GM12878 (cell line): Measurements from ENCODE around the gene PLXND1. TPM values are rescaled to one million over a fixed set of nuclear protein-coding genes. Genes with fewer than 3 reads are reported as not detected.

Source experiments
- ATAC-seq: fragments of 200-7000 bp; cut with Tn5 transposase; 3 replicates; pipeline ENCODE4 v1.9.1; 2020; ENCODE audit warnings: mild to moderate bottlenecking, moderate library complexity
- BruUV-seq: library from RNA; stranded (reverse); fragments of 400-500 nt; replicated peaks from 2 replicates; lab custom pipeline; 2021; lab: Mats Ljungman, UMichigan
- CTCF ChIA-PET: fragments of 300-600 bp; sonication (Branson Sonifier 250); formaldehyde crosslinking; extraction: SDS; loops from one replicate; lab custom pipeline; 2021; ENCODE audit warnings: inconsistent platforms; lab: Yijun Ruan, JAX
- POLR2A ChIA-PET: fragments of 350-600 bp; formaldehyde crosslinking; extraction: SDS; loops from one replicate; lab custom pipeline; 2021; ENCODE audit warnings: inconsistent platforms; lab: Charles Lee
- RAD21 ChIA-PET: fragments of 300-600 bp; sonication (Branson Sonifier 250); formaldehyde crosslinking; loops from one replicate; lab custom pipeline; 2023; ENCODE audit warnings: antibody characterized with exemption; ENCODE audit not compliant: unreplicated experiment; lab: Charles Lee
- SMC1A ChIA-PET: fragments of 300-600 bp; sonication (Branson Sonifier 250); formaldehyde crosslinking; loops from one replicate; lab custom pipeline; 2023; ENCODE audit not compliant: unreplicated experiment, uncharacterized antibody; lab: Charles Lee
- DNase-seq: peaks from one replicate; pipeline ENCODE4 v3.0.0-alpha.2; 2011; ENCODE audit warnings: low read depth, low spot score
- FAIRE-seq: peaks from 3 replicates; lab custom pipeline; 2011; peaks lifted over from hg19 to GRCh38; lab: Jason Lieb, UNC
- H2AFZ ChIP-seq: 2 replicates; pipeline ENCODE4 v1.6.0; 2011; ENCODE audit warnings: low read depth, low read length, control low read depth; ENCODE audit not compliant: control insufficient read depth
- H3K27ac ChIP-seq: 2 replicates; pipeline ENCODE4 v1.5.1; 2011; ENCODE audit warnings: control low read depth; ENCODE audit not compliant: control insufficient read depth, insufficient read depth
- H3K27me3 ChIP-seq, 2 experiments: replicated peaks in 1 of 2; 2 replicates each; pipeline versions ENCODE4 v1.6.0 to v1.6.1; 2011; ENCODE audit warnings: low read length in 1 of 2; ENCODE audit not compliant: control insufficient read depth in 2 of 2, insufficient read depth in 2 of 2
- H3K36me3 ChIP-seq, 2 experiments: 2 replicates each; pipeline ENCODE4 v1.5.1; 2011; ENCODE audit warnings: low read length in 1 of 2; ENCODE audit not compliant: control insufficient read depth in 2 of 2, insufficient read depth in 2 of 2
- H3K4me1 ChIP-seq: 2 replicates; pipeline ENCODE4 v1.6.1; 2011; ENCODE audit warnings: mild to moderate bottlenecking, low read length, moderate library complexity, mixed read lengths; ENCODE audit not compliant: control insufficient read depth, insufficient read depth
- H3K4me2 ChIP-seq: 2 replicates; pipeline ENCODE4 v1.6.0; 2011; ENCODE audit warnings: control low read depth; ENCODE audit not compliant: control insufficient read depth, insufficient read depth
- H3K4me3 ChIP-seq: fragments of 200-600 bp; sonication (generic); 2 replicates; pipeline ENCODE4 v1.5.1; 2016
- H3K79me2 ChIP-seq: 2 replicates; pipeline ENCODE4 v1.6.0; 2011; ENCODE audit warnings: low read length; ENCODE audit not compliant: control insufficient read depth, insufficient read depth
- H3K9ac ChIP-seq: 2 replicates; pipeline ENCODE4 v1.8.0; 2011; ENCODE audit warnings: low read length, control low read depth, mixed read lengths; ENCODE audit not compliant: control insufficient read depth, insufficient read depth
- H3K9me3 ChIP-seq: replicated peaks from 3 replicates; pipeline ENCODE4 v1.5.1; 2011; ENCODE audit warnings: mild to moderate bottlenecking, low read length; ENCODE audit not compliant: control insufficient read depth, insufficient read depth
- H4K20me1 ChIP-seq: 2 replicates; pipeline ENCODE4 v1.6.0; 2011; ENCODE audit not compliant: control insufficient read depth, insufficient read depth
- BCLAF1 ChIP-seq: fragments of 450-650 bp; IDR thresholded peaks from 2 replicates; pipeline ENCODE4 v1.6.1; 2017; ENCODE audit warnings: antibody characterized with exemption, mild to moderate bottlenecking, moderate library complexity
- CHD4 ChIP-seq: fragments of 200-600 bp; sonication (generic); IDR thresholded peaks from 2 replicates; pipeline ENCODE4 v1.6.1; 2016; ENCODE audit warnings: mild to moderate bottlenecking
- EP300 ChIP-seq, 2 experiments: fragments of 150-350 bp in 1 of 2; IDR thresholded peaks; 2 replicates each; pipeline ENCODE4 v1.6.1; 2011 to 2012; ENCODE audit warnings: low read depth in 2 of 2, low read length in 2 of 2, borderline replicate concordance in 1 of 2, improper control_type of control experiment in 1 of 2, inconsistent platforms in 1 of 2; ENCODE audit not compliant: control insufficient read depth in 1 of 2
- JUNB ChIP-seq: IDR thresholded peaks from 2 replicates; pipeline ENCODE4 v1.6.1; 2016; ENCODE audit warnings: antibody characterized with exemption, mild to moderate bottlenecking
- JUND ChIP-seq: IDR thresholded peaks from 2 replicates; pipeline ENCODE4 v1.6.1; 2012; ENCODE audit warnings: low read depth, mild to moderate bottlenecking, low read length, improper control_type of control experiment, moderate library complexity
- MYC ChIP-seq: IDR thresholded peaks from 2 replicates; pipeline ENCODE4 v1.6.1; 2011; ENCODE audit warnings: mild to moderate bottlenecking, low read length, moderate library complexity, inconsistent platforms; ENCODE audit not compliant: insufficient read depth, insufficient replicate concordance, insufficient read length, severe bottlenecking
- SIX5 ChIP-seq: IDR thresholded peaks from 2 replicates; pipeline ENCODE4 v1.6.1; 2011; ENCODE audit warnings: mild to moderate bottlenecking, low read depth, low read length, moderate library complexity; ENCODE audit not compliant: severe bottlenecking
- SMAD1 ChIP-seq: fragments of 450-650 bp; IDR thresholded peaks from 2 replicates; pipeline ENCODE4 v1.6.1; 2018; ENCODE audit warnings: mild to moderate bottlenecking, low read depth; ENCODE audit not compliant: partially characterized antibody
- SRF ChIP-seq, 2 experiments: IDR thresholded peaks; 2 replicates each; pipeline ENCODE4 v1.6.1; 2011; ENCODE audit warnings: low read depth in 2 of 2, low read length in 2 of 2, mild to moderate bottlenecking in 1 of 2, moderate library complexity in 1 of 2
- TARDBP ChIP-seq: IDR thresholded peaks from 2 replicates; pipeline ENCODE4 v1.6.1; 2016; ENCODE audit warnings: borderline replicate concordance
- ZNF217 ChIP-seq: fragments of 450-650 bp; IDR thresholded peaks from 2 replicates; pipeline ENCODE4 v1.6.1; 2017; ENCODE audit warnings: antibody characterized with exemption, mild to moderate bottlenecking
- ZNF687 ChIP-seq: fragments of 450-650 bp; IDR thresholded peaks from 2 replicates; pipeline ENCODE4 v1.6.1; 2017; ENCODE audit warnings: mild to moderate bottlenecking, moderate library complexity
- WGBS: methylation state at CpG from one replicate; pipeline ENCODE4 v1.1.6; 2016; ENCODE audit warnings: low lambda C conversion rate; ENCODE audit not compliant: insufficient replicate concordance, insufficient coverage; ENCODE audit errors: missing lambda C conversion rate; 5-methylcytosine and 5-hydroxymethylcytosine counted together
- in situ Hi-C: fragments of 300-500 bp; cut with MboI; formaldehyde crosslinking; loops from 9 replicates; pipeline ENCODE4 v1.14.3; 2018; ENCODE audit warnings: mixed read lengths
- intact Hi-C: fragments of 100-400 bp; cut with micrococcal nuclease; formaldehyde crosslinking; loops from one replicate; pipeline ENCODE4 v1.14.2; 2022; ENCODE audit not compliant: unreplicated experiment
- polyA plus RNA-seq, 11 experiments: library from polyadenylated mRNA; depleted of rRNA in 4 of 11; unstranded in 6 of 11; stranded (reverse) in 5 of 11; fragments of >200 nt; fragmentation: Nextera tagmentation in 4 of 11; fragmentation: Illumina TruSeq in 1 of 11; extraction: Ambion mirVana in 4 of 11; extraction: Trizol in 1 of 11; gene quantifications; 1 replicate in 1 of 11; 2 replicates in 10 of 11; pipeline versions ENCODE4 v1.2.1 to v1.2.3, GENCODE V29; 2011 to 2016; ENCODE audit warnings: inconsistent platforms in 2 of 11, missing spikeins in 2 of 11, low read depth in 1 of 11
- total RNA-seq, 4 experiments: library from RNA; depleted of rRNA in 3 of 4; stranded (reverse); fragments of >200 nt in 3 of 4; fragmentation: Illumina TruSeq in 1 of 4; extraction: Trizol in 1 of 4; gene quantifications; 2 replicates each; pipeline versions ENCODE4 v1.2.1 to v1.2.3, GENCODE V29; 2013 to 2021
- TF ChIP-seq, protein P1 (sequence below): IDR thresholded peaks from 2 replicates; pipeline ENCODE4 v1.6.1; 2011; ENCODE audit warnings: borderline replicate concordance, low read depth, mild to moderate bottlenecking, moderate library complexity, mixed read lengths, low read length; ENCODE audit not compliant: insufficient read depth; ENCODE audit errors: extremely low read length

PLXND1 gene
- total and polyA plus RNA-seq, 10 of the 15 experiments (the other 5 are each of a cell fraction or from before 2014, with no cell fraction given): 0.01 to 2.3 (median 0.72) TPM; not detected in 7

GRCh38 chr3:129553719-129554118 lies 52.8 kb downstream of the PLXND1 start (continued):
- no peak for TF ChIP-seq ZNF687

- no peak overlapping the region for H3K27ac ChIP-seq
- ChIA-PET POLR2A (no interaction called here), SMC1A (interaction anchor here (0.9 to 1.0 kb wide), 2 partner anchors 32 to 61 kb away, joined by 3 read pairs; no protein-coding TSS in a partner anchor), CTCF (interaction anchor here (1.1 to 3.9 kb wide), 2 partner anchors 63 to 93 kb away, joined by 3 to 15 read pairs; no protein-coding TSS in a partner anchor), RAD21 (interaction anchor here (2.1 kb wide), 2 partner anchors 60 to 63 kb away, joined by 6 to 8 read pairs; no protein-coding TSS in a partner anchor)
- intact Hi-C loops (no loop called here), in situ Hi-C loops (no loop called here)
- H3K9me3 ChIP-seq: no peaks in the 10 kb centered on the region
- no peaks in the 10 kb centered on the region for H4K20me1 ChIP-seq
- ATAC-seq (no peak), FAIRE-seq (no peak), DNase-seq (no peak)
- H3K79me2 ChIP-seq: no peaks in the 10 kb centered on the region
- H3K4me2 ChIP-seq: no peak overlapping the region
- no peak overlapping the region for H3K4me3 ChIP-seq
- H3K36me3 ChIP-seq: no peaks in the 10 kb centered on the region
- H3K9ac ChIP-seq: no peak overlapping the region
- no peaks in the 10 kb centered on the region for H3K4me1 ChIP-seq
- no peak overlapping the region for H2AFZ ChIP-seq
- no TSS peak for BruUV-seq
- peaks cover 2 to 7% of the 10 kb centered on the region in 2 experiments; a peak in 3 of 4 replicates for H3K27me3 ChIP-seq
- 21% methylated on average over 6 of the region's 6 CpGs for WGBS
- TF ChIP-seq SIX5 (no peak), CHD4 (no peak), JUND (no peak), JUNB (no peak), SRF (IDR thresholded peaks at IDR 0.05; ENCODE audit: low read depth in 2 of 2, low read length in 2 of 2) (no peak), TARDBP (no peak), BCLAF1 (no peak), ZNF217 (no peak), MYC (no peak), SMAD1 (no peak), EP300 (IDR thresholded peaks at IDR 0.05; ENCODE audit: borderline replicate concordance in 1 of 2, control insufficient read depth in 1 of 2, low read depth in 2 of 2, low read length in 2 of 2) (no peak)
- TF ChIP-seq, protein P1, sequence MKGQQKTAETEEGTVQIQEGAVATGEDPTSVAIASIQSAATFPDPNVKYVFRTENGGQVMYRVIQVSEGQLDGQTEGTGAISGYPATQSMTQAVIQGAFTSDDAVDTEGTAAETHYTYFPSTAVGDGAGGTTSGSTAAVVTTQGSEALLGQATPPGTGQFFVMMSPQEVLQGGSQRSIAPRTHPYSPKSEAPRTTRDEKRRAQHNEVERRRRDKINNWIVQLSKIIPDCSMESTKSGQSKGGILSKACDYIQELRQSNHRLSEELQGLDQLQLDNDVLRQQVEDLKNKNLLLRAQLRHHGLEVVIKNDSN: no peak
Measured at GRCh38 chr3:129553171-129553570, 53.3 kb downstream of the PLXND1 start.
